Measurements from ENCODE around the gene AMH.
"Not testable (repeated sequence)": the region's sequence is repeated elsewhere in the genome, so short reads cannot be mapped to it uniquely, and the experiment has no call there.

Gene AMH

DNA sequence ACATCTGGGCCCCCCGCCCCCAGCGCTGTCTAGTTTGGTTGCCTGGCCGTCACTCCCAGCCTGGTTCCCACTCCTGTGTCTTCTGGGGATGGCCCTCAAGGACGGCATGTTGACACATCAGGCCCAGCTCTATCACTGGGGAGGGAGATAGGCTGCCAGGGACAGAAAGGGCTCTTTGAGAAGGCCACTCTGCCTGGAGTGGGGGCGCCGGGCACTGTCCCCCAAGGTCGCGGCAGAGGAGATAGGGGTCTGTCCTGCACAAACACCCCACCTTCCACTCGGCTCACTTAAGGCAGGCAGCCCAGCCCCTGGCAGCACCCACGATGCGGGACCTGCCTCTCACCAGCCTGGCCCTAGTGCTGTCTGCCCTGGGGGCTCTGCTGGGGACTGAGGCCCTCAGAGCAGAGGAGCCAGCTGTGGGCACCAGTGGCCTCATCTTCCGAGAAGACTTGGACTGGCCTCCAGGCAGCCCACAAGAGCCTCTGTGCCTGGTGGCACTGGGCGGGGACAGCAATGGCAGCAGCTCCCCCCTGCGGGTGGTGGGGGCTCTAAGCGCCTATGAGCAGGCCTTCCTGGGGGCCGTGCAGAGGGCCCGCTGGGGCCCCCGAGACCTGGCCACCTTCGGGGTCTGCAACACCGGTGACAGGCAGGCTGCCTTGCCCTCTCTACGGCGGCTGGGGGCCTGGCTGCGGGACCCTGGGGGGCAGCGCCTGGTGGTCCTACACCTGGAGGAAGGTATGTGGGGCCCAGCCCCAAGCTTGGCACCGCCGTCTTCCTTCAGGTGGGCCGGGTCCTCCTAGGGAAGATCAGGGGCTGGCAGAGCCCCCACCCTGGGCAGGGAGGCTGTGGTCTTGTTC, at the start of gene AMH:
AMH (plus strand) TSS at position 314 of the 857 bp plus-strand sequence; CDS start at position 324, 10 bp downstream.
- DNase-seq = no peak

DNA sequence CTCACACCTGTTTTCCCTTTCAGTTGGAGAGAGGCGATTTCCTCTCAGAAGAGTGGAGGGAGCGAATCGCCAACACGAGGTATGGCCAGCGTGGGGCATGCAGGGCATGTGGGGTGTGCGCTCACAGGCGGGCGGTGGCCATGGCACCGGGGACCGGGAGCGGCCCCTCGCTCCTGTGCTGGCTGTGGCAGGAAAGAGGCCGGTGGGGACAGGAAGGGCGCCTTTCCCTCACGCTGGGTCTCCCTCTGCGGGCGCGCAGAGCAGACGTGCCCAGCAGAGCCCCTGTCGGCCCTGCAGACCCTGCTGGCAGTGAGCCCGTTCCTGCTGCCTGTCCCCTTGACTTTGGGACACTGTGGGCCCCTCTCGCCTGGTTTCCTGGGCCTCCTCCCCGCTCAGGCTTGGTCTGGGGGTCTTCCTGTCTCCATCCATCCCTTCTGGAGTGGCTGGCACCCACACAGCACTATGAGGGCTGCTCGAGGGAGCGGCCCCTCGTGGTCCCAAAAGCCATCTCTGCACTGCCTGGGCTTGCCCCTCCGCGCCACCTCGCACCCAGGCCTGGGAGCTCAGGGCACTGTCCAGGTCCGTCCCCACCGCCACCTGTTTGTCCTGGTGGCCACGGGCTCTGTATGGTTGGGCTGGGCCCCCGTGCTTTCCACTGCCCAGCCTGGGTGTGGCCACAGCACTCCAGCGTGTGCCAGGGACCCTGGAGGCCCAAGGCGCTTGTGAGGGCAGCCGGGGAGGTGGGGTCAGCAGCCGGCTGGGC, 49.1 kb upstream of the AMH start:
- DNase-seq = no peak

DNA sequence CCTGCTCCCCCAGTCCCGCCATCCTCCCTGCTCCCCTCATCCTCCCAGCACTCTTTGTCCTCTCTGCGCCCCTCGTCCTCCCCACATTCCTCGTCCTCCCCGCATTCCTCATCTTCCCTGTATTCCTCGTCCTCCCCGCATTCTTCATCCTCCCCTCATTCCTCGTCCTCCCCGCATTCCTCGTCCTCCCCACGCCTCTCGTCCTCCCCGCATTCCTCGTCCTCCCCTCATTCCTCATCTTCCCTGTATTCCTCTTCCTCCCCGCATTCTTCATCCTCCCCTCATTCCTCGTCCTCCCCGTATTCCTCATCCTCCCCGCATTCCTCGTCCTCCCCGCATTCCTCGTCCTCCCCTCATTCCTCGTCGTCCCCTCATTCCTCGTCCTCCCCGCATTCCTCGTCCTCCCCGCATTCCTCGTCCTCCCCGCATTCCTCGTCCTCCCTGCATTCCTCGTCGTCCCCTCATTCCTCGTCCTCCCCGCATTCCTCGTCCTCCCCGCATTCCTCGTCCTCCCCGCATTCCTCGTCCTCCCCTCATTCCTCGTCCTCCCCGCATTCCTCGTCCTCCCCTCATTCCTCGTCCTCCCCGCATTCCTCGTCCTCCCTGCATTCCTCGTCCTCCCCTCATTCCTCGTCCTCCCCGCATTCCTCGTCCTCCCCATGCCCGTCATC, 48.4 kb upstream of the AMH start:
- not testable (repeated sequence) for DNase-seq

DNA sequence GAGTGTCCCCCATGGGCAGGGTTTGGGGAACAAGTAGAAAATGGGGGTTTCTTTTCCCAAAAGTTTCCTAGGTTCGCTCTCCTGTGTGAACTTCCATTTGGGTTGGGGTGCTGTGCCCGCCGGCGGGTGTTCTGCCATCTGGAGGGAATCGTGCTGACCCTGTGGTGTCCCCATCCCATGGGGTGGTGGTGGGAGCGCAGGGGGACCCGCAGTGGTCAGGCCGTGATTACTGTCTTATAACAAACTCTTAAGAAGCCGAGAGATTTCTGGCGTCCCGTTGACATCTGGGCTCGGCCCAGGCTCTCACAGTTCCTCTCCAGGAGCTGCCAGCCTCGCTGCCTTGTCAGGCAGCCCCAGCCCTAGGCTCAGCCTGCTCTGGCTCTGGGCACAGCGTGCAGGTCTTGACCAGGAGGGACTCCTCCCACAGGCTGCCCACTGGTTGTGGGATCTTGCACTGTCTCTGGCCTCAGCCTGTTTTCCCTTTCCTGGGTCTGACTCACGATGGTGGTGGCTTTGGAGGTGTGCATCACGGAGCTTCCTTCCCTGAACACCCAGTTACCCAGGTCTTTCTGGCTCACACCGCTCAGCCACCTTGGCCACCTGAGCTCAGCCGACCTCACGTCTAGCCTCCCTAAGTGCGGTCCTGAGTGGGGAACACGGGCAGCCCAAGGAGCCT, 47.5 kb upstream of the AMH start:
- no peak for DNase-seq

DNA sequence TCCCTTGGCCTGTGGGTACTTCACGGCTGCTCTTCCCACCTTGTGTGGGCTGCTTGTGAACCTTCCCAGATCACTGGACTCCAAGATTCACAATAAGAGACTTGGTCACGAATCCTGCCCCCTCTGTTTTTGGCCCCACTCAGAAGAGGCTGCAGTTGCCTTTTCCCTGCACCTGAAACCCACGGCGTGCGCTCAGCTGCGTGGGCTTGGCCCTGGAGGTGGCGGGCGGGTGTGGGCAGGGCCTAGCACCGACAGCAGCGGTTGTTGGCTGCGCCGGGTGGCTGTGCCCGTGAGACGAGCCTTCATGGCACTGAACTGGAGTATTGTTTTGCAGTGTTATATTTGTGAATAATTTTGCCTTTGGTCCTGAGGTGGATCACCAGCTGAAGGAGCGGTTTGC, 46.8 kb upstream of the AMH start:
- DNase-seq = no peak

DNA sequence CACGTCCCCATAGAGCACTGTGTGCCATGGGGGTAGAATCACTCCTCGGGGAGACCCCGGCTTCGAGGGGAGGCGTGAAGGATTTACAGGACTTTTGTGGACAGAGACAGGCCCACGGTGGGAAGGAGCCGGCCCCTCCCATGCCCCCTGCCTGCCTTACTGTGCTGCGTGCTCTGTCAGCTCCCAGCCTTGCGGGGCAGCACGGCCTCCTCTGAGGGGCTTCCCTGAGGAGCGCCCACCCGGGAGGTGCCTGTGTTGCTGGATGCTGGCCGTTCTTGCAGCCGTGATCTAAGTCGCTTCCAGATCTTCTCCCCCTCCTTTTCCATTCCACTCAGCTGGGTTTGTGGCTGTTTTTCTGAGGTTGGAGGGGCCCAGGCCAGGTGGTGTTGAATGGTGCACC, 42.1 kb upstream of the AMH start:
- DNase-seq = no peak

DNA sequence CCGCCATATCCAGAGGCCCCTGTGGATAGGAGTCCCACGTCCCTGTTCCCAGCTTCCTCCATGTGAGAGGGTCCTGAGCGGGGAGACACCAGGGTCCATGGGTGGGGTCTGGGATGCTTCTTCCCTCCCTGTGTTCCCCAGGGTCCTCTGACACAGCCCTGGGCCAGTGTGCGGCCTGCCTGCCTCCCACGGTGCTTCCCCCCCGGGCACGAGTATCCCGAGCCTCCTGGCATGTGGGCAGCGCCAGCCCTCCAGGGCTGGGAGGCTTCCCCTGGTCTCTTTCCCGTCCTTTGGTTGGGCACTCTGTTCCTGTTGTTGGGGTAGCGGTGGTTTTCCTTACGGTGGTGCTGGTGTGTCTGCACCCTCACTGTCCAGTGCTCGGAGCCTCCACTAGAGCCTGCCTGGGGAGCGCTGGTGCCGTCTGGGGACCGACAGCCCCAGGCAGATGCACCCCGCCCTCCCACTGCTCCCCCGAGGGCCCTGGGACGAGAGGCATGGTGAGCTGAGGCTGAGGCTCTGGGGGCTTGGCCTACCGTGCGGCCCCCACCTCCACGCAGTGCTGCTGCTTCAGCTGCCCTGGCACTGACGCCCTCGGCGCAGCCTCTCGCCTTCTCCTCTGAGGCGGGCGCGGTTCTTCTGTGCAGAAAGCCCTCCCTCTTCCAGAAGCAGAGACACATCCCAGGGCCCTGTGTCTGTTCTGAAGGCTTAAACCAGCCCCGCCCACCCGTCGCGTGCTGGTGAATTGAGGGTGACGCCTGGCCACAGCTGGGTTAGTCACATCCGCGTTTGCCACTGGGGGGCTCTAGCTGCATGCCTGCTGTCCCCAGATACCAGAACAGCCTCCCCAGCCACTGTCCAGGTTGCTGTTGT, 40.9 kb upstream of the AMH start:
- peak; percentile 68 for DNase-seq

DNA sequence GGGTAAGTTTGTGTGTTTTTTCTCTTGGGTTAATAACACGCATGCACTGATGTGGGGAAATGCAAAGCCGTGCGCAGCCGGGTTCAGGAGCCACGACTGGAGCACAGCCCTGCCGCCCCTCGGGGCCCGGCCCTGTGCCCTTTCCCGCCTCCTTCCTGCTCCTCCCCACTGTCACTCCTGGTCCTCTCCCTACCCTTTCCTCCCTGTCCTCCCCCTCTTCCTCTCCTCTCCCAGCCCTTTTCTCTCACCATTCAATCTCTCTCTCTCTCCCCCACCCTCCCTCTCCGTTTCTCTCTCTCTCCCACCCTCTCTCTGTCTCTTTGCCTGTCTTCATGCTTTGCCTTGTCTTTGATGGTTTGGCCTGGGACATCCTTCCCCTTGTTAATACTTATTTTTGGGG, 40.1 kb upstream of the AMH start:
- no peak for DNase-seq

DNA sequence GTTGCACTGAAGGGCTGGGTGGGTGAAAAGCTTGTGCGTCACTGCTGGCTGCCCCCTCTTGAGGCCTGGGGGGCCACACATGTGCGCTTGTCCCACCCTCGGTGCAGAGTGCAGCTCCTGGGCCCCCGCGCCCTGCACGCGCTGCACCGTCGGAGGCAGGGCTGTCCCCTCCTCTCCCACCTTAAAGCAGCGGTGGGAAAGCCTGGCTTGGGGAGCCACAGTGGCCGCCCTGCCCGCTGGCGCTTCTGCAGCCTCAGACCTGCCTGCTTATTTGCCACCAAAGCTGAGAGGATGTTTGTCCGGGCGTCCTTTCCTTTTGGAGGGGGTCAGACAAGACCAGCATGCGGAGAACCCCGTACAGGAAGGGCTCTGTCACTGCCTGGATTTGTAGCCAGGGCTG, 39.7 kb upstream of the AMH start:
- no peak for DNase-seq

DNA sequence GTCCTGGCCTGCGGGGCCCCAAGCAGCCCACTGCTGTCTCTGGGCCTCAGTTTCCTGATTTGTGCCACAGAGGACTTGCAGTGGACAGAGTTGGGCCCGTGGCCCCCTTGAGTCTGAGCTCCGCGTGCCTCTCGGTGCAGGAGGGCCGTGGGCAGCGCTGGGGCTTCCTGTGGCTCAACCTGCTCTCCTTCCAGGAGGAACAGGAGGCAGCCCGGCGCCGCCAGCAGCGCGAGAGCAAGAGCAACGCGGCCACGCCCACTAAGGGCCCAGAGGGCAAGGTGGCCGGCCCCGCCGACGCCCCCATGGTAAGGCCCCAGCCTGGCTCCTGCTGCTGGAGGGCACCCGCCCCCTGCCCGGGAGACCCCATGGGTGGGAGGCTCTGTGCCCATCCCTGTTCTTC, 38.9 kb upstream of the AMH start:
- DNase-seq = no peak

DNA sequence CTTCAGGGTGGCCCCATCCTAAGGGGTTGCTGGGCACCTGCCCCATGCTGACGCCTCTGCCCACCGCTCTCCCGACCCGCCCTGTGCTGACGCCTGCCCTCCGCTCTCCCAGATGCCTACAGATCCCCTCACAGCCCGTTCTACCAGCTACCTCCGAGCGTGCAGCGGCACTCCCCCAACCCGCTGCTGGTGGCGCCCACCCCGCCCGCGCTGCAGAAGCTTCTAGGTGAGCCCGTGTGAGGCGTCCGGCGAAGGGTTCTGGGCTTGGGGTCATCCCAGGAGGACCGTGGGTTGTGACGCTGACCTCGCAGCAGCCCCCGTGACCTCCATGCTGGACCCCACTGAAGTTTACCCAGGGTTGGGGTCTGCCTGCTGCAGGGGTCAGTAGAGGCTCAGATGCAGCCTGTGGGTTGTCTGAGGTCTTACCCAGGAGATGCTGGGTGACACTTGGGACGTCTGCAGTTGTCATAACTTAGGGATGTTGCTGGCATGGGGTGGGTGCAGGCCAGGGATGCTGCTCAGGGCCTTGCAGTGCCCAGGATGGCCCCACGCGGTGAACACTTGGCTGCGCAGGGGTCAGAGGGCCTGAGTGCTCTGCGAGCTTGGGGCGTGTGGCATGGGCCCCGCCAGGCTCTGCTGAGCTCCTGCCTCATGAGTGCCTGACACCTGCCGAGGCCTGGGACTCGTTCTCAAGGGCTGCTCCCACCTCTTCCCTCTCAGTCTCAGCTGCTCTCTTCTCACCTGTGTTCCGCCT, 38.0 kb upstream of the AMH start:
- no peak for DNase-seq

DNA sequence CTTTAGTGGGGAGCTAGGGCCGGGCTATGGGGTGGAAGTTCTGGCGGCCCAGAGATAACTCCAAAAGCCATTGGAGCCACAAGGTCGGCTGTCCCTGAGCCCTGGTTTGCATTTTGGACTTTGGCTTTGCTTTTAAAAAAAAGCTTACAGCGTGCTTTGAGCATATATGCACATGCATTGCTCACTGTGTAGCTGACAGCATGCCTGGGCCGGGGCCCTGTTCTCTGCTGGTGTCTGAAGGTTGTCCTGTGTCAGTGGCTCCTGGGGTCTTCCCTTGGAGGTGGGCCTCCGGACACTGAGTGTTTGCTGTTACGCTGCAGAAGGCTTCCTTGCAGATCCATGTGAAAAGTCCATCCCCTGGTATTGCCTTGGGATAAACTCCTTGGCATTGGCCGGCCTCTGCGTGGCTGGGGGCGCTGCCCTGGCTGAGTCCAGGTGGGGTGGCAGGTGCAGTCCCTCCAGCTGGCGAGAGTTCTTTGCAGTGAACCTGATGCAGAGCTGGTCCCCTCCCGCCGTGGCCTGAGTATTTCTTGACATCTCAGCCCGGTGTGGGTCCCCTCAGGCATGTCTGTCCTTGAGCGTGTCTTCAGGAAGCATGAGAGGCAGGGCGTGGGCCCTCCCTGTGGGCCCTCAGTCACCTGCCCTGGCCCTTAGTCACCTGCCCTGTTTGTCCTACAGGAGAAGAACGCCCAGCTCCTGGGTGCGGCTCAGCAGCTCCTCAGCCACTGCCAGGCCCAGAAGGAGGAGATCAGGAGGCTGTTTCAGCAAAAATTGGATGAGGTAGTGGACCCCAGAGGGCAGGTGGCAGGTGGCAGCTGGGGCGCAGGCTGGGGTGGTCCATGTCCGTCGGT, 36.0 kb upstream of the AMH start:
- DNase-seq = no peak

DNA sequence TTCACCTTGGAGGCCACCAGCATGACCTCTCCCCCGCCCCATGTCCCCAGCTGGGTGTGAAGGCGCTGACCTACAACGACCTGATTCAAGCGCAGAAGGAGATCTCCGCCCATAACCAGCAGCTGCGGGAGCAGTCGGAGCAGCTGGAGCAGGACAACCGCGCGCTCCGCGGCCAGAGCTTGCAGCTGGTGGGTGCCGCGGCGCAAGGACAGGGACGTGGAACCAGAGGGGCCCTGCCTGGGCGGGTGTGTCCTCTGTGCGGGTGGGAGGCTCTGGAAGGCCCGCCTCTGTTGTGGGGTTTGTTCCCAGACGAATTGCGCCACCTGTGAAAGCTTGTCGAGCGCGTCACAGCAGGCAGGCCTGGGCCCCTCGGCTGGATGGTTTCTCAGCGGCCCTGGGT, 35.3 kb upstream of the AMH start:
- DNase-seq = no peak

DNA sequence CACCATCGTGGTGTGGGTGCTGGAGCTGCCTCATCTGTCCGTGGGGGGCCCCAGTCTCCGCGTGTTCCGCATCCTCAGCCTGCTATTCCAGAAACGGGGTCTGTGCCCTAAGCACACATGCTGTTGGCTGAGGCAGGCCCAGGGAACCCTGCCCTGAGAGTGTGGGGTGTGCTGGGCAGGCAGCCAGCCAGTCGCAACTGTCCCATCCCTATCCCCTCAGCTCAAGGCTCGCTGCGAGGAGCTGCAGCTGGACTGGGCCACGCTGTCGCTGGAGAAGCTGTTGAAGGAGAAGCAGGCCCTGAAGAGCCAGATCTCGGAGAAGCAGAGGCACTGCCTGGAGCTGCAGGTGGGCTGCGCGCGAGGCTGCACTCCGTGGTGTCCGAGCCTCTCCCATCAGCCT, 34.9 kb upstream of the AMH start:
- DNase-seq = no peak

DNA sequence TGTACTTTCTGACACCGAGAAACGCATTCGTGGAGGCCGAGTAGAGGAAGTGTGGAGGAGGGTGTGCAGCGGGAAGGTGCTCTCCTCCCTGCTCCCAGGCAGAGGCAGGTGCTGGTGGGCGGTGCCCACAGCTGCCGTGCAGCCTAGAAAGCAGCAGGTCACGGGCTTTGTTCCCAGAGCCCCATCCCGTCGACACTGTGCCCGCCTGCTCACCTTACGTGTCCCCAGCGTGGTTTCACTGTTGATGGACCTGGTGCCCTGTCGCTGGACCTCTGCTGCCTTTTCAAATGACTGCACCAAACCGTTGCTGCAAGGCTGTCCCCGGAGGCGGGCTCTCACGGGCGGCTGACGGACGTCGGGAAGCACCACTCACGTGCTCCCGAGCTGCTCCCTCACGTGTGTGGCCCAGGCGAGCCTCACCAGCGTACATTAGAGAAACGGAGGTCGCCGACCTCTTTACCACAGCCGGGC, 33.8 kb upstream of the AMH start:
- no peak for DNase-seq

DNA sequence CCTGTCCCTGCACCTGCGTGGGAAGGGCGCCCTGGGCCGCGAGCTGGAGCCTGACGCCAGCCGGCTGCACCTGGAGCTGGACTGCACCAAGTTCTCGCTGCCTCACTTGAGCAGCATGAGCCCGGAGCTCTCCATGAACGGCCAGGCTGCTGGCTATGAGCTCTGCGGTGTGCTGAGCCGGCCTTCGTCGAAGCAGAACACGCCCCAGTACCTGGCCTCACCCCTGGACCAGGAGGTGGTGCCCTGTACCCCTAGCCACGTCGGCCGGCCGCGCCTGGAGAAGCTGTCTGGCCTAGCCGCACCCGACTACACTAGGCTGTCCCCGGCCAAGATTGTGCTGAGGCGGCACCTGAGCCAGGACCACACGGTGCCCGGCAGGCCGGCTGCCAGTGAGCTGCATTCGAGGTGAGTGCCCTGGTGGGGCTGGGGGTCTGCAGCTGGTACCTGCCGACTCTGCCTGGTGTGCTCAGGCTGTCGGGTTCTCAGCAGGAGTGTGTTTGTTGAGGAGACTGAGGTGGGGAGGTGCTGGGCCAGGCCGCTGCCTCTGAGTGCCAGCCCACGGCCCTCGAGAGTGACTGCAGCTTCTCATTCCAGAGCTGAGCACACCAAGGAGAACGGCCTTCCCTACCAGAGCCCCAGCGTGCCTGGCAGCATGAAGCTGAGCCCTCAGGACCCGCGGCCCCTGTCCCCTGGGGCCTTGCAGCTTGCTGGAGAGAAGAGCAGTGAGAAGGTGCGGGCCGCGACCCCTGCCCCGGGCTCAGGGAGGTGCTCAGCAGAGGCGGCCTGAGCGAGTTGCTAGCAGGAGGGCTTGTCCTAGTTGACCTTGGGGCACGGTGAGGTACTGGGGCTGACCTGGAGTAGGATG, 32.5 kb upstream of the AMH start:
- no peak for DNase-seq

DNA sequence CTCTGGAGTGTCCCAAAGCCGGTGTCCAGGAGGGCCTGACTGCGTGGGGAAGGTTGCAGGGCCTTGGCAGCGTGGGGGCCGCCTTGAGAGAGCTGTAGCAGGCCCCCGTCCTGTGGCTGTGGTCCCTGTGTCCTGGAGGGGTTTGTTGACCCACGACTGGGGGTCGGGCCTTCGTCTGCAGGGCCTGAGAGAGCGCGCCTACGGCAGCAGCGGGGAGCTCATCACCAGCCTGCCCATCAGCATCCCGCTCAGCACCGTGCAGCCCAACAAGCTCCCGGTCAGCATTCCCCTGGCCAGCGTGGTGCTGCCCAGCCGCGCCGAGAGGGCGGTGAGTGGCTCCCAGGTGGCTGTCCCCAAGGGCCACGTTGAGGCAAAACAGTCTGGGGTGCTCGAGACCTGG, 31.5 kb upstream of the AMH start:
- DNase-seq = no peak

DNA sequence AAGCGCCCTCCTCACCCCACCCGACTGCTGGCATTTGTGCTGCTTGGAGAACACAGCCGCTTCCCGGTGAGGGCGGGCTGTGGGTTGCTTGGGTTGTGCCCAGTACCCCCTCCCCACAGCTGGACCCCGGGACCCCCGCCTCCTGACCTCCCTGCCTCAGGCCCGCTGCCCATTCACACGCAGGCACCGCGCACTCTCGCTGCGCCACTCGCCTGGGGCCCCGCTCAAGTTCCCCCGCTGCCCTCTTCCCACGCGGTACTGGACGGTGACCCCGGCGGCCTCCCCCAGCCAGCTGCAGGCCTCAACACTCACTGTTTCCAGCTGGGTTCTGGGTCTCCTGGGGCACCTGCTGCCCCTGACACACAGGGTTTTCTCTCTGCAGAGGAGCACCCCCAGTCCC, 29.4 kb upstream of the AMH start:
- DNase-seq = no peak

DNA sequence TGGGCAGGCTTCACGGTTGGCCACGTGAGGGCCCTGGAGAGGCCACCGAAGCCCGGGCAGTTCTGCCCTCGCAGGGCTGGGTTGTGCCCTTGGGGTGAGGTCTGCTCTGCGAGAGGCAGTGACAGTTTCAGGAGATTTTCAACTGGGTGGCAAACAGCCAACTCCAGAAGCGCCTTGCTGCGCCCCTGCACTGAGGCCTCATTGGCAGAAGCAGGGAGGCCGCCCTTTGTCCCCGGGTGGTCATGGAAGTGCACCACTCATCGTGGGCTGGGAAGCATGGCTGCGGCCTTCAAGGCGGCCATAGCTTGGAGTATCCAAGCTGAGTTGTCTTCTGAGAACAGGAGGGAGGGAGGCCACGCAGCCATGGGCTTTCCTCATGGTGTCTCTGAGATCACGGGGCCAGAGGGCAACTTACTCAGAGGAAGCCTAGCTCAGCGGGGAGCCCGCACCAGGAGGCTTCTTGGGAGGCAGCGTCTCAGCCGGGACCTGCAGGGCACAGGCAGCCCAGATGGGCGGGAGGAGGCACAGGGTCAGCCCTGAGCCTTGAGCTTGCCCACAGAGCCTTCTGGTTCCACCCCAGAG, 27.8 kb upstream of the AMH start:
- no peak for DNase-seq

Measured in fibroblast of upper back skin (primary cell).